HFF-Myc (cell line): ENCODE measurements around the gene PSMG3.

Source experiments
- DNase-seq: peaks from one replicate; pipeline ENCODE4 v3.0.0-alpha.2; 2011; ENCODE audit warnings: low read depth; ENCODE audit errors: extremely low read depth
- H3K4me3 ChIP-seq: replicated peaks from 2 replicates; pipeline ENCODE4 v1.5.1; 2011; ENCODE audit warnings: low read depth, mild to moderate bottlenecking, control low read depth, low read length
- CTCF ChIP-seq: IDR thresholded peaks from 2 replicates; pipeline ENCODE4 v1.5.1; 2012; ENCODE audit warnings: mild to moderate bottlenecking, low read depth, low read length, control low read depth; ENCODE audit errors: missing control alignments

PSMG3 gene

GRCh38 chr7:1536743-1537534 lies 32.9 kb downstream of the PSMG3 start:
- peak; percentile 90 for DNase-seq
- peak overlapping the region; percentile 43 for H3K4me3 ChIP-seq

GRCh38 chr7:1536455-1536742 lies 33.4 kb downstream of the PSMG3 start:
- TF ChIP-seq CTCF: no peak
- no peak overlapping the region for H3K4me3 ChIP-seq
- DNase-seq: no peak

More at GRCh38 chr7:1536743-1537534, 32.9 kb downstream of the PSMG3 start:
- no peak for TF ChIP-seq CTCF

GRCh38 chr7:1535701-1536454 lies 34.0 kb downstream of the PSMG3 start:
- H3K4me3 ChIP-seq: no peak overlapping the region
- TF ChIP-seq CTCF: no peak
- no peak for DNase-seq

- no peak for DNase-seq
- no peak overlapping the region for H3K4me3 ChIP-seq
- no peak for TF ChIP-seq CTCF
Measured at GRCh38 chr7:1535100-1535458, 34.8 kb downstream of the PSMG3 start.

GRCh38 chr7:1534330-1535099 lies 35.3 kb downstream of the PSMG3 start:
- DNase-seq: no peak
- TF ChIP-seq CTCF: no peak
- peak overlapping the region; percentile 16; the same call in 1 of the 2 replicates for H3K4me3 ChIP-seq

- TF ChIP-seq CTCF: no peak
- H3K4me3 ChIP-seq: peak overlapping the region; percentile 70
- peak; percentile 69 for DNase-seq
Measured at GRCh38 chr7:1533547-1534329, 36.1 kb downstream of the PSMG3 start.
